GM19023 (cell line): Measurements from ENCODE around the gene UNC119B.

Experiments
- ATAC-seq: cut with Tn5 transposase; IDR thresholded peaks from one replicate; pipeline ENCODE4 v1.9.1; 2021; ENCODE audit warnings: mild to moderate bottlenecking, moderate library complexity; ENCODE audit not compliant: unreplicated experiment

Gene UNC119B

DNA sequence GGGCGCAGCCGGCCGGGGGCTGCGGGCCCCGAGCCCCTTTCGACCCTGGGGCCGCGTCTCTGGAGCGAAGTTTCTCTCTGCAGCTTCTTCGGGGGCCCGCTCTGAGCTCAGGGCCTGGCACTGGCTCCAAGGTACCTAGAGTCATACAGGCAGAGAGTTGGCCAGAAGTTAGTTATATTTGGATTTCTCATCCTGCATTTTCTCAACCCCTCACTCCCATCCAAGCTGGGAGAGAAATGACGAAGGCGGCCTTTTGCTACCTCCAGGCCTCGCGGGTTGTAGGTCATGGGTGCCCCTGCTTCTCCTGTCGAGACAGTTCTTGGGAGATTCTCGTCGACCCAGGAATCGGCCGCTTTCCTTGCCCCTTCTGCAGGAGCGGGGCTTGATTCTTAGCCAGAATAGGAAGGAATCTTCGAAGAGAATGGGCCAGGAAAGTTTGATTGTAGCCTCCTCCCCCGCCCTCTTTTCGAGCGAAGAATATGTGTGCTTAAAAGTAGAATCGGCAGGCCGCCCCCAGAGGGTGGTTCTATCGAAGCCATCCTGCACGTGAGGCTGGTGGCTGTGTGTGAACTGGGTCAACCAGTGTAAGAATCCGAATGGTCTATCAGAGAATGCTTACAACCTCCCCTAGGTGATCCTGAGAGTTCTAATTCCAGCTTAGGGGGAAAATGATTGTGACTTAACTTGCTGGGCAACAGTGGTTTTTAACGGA lies 22.5 kb upstream of the UNC119B start:
- ATAC-seq: no peak

DNA sequence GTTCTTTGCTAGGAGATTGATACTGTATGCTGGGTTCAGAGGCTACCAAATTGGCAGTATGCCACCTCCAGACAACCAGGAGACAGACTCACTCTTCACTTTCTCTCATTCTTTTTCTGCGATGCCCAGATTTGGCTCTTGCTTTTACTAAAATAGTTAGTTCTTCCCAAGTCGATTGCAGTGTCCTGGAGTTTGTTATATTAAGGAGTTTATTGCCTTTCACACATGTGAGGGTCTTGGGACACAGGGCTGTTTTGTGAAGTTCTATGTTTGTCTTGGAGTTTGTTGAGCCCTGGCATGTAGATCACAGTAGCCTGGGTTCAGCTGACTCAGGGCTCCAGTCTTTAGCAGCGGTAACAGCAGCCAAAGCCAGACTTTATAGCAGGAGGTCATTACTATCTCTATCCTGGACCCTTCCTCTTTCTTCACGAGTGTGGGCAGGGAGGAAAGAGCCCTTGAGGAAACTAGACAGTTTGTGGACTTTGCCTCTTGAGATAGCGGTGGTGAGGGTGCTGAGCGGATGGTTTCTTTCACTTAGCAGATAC lies 21.7 kb upstream of the UNC119B start:
- ATAC-seq: no peak

DNA sequence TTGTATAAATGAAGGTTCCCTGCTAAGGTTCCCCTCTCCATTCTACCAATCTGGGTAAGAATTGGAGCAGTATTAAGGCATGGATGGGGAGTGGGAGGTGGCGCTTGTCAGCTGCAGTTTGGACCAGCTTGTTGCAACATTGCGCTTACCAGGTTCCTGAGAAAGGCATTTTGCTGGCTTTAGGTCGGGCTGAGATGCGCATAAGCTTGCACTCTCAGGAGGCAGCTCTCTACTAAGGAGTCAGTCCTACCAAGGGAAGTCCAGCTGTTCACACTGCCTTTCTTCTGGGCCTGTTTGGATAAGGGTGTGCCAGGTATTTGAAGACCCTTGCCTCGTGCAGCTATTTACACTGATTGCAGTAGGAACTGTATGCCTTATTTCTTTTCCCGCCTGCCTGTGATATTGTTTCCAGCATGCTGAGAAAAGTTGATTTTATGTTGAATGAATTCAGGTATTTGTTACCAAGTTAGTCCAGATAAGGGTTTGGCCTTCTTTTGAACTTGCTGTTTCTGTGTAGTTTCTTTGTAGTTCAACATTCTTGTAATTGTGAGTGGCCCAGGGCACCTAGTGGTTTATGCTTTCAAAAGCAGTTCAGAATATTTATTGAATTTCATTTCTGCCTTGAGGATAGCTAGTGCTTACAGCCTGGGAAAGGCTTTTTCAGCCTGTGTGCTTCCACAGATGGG lies 20.7 kb upstream of the UNC119B start:
- no peak for ATAC-seq

DNA sequence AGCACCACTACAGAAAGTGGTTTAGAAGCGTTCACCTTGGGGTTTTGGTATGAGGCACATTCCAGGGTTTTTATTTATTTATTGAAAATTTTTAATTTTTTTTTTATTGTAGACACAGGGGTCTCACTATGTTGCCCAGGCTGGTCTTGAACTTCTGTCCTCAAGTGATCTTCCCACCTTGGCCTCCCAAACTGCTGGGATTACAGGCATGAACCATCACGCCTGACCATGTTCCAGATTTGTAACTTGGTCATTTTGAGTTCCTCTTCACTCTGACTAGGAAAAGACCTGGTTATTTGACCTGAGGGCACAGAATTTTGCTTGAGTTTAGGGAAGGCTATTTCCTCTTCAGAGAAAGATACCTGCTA lies 20.2 kb upstream of the UNC119B start:
- no peak for ATAC-seq

DNA sequence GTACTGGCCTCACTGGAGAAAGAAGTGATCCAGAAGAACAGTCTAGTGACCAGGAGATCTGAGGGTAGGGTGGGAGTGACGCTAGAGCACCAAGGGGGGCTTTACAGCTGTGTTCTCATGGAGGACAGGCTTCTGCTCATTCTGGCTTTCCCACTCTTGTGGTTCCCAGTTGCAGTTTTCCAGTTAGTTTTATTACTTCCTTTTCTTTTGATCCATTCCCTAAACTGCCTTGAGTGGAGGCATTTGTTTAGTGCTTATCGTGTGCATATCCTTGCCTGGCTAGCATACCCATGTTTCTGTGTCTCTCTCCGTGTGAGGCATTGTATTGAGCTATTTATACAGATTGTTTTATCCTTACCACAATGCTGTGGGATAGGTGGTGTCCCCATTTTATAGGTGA lies 19.3 kb upstream of the UNC119B start:
- ATAC-seq: no peak

DNA sequence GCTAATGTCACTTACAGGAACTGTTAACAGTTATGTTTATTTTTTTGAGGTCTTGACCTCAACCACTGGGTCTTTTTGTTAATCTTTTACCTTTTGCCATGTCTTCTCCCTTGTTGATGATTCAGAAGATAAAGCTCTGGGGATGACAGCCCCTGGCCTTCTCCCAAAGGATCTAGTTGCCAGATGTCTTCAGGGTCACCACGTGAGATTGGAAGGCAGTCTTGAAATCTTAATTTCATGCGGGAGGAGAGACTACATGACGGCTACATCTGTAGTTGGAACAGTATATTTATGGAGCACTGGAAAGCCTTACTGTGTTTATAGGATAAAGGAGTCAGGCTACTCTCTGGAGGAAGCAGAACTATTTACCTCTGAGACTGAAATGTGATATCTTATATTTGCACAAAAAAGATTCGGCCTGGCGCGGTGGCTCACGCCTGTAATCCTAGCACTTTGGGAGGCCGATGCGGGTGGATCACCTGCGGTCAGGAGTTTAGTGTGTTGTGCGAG lies 17.7 kb upstream of the UNC119B start:
- ATAC-seq: no peak

DNA sequence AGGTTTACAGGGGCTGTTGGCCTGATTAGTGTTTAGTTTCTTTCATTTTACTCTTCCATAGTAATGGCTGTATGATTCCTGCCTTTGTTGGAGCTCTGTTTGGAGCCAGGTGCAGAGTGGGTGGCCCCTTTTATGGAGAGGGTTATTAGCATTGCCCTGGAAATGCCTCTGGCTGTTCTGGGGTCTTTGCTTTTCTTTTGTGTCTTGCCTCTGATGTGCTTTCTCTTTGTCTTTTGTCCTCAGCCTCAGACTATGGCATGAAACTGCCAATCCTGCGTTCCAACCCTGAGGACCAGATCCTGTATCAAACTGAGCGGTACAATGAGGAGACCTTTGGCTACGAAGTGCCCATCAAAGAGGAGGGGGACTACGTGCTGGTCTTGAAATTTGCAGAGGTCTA lies 16.4 kb upstream of the UNC119B start:
- ATAC-seq: no peak

DNA sequence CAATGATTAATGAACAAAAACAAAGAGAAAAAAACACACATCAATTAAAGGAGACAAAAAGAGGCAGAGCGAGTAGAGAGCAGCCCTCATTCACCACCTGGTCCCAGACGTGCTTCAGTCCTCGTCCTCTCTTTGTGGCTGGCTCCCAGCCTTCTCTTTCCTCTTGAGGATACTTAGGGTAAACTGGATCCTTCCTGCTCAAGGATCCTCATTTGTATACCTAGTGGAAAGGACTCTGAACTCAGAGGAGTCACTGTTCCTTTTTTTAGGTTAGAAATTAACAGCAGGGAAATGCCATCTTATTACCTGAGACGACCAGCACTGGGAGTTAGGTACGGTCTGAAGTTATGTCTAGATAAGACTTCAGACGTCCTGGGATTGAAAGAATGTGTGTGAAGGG lies 13.6 kb upstream of the UNC119B start:
- ATAC-seq: no peak

DNA sequence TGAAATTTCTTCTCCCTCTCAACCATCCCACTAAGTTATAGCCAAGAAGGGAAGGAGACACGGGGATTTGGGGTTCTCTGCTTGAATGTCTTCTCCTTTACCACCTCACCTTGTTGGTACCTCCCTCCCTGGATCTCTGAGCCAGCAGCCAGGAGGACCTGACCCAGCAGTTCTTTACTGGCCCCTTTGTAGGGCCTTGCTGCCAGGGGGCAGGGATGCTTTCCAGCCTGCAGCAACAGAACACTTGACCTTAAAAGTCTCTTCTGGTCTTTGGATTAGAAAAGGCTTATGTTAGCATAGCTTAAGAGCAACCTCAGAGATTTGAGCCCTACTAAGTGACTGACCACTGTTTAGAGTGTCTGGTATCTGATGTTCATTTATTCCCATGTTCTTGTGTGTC lies 12.9 kb upstream of the UNC119B start:
- no peak for ATAC-seq

DNA sequence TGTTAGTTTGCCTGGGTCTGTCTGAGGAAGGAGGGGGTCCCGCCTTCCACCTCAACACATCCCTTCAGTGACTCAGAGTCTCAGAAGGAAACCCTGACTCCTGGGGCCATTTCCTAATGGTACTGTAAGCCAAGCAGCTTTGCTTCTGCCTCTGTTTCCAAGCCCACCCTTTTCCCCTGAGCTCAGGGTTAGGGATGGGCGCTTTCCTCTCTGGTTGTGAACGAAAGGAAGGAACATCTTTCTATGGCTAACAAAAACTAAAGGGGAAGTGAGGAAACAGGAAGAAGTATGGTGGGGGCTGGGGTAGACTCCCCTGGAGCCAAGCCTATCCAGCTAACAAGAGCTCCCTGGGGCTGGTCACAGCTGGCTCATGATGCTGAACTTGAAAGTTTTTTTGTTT lies 11.6 kb upstream of the UNC119B start:
- ATAC-seq: no peak

DNA sequence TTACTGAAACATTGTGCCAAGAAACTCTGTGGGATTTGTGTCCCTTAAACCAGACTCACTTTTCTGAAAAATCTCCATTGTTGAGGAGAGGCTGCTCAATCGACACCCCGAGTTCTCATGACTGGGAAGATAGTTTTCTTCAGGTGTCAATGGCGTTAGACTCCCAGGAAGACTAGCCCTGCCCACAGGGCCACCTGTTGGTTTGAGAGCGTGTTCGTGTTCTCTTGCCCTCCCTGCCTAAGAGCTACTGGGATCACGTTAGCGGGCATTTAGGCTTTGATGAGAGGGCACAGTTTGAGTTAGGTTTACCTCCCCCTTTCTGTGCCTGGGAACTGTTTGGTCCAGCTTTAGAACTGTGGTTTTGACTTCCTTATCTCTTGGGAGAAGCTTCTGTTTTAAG lies 10.7 kb upstream of the UNC119B start:
- no peak for ATAC-seq

DNA sequence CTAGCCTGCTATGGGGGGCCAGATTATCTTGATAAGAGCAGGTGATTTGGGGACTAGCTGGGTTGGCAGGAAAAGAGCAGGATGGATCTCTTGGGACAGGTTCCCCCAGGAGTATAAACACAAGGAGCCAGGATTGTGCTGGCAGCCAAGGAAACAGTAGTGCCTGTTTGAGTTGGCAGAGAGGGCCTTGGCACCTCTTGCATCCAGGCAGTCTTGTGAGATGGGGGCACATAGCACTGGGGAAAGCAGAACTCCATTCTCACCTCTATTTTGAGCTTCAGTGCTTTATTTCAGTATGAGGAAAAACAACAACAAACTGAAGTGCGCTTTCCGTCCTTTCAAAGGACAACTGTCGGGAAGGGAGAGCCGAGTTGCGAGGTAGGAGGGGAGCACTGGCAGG lies 9.4 kb upstream of the UNC119B start:
- no peak for ATAC-seq

DNA sequence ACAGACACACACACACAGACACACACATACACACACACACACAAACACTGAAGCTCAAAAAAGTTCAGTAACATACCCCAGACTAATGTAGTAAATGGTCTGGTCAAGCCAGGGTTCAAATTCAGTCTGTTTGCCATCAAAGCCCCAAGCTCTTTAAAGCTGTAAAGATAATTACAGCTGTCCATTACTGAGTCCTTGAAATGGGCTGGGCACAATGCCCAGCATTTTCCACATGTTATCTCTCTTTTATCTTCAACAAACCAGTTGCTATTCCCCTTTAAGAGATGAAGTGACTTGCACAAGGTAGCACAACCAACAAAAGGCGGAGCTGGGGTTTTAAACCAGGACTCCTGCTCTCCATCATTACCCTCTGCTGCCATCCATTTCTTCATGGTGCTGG lies 7.6 kb upstream of the UNC119B start:
- no peak for ATAC-seq

DNA sequence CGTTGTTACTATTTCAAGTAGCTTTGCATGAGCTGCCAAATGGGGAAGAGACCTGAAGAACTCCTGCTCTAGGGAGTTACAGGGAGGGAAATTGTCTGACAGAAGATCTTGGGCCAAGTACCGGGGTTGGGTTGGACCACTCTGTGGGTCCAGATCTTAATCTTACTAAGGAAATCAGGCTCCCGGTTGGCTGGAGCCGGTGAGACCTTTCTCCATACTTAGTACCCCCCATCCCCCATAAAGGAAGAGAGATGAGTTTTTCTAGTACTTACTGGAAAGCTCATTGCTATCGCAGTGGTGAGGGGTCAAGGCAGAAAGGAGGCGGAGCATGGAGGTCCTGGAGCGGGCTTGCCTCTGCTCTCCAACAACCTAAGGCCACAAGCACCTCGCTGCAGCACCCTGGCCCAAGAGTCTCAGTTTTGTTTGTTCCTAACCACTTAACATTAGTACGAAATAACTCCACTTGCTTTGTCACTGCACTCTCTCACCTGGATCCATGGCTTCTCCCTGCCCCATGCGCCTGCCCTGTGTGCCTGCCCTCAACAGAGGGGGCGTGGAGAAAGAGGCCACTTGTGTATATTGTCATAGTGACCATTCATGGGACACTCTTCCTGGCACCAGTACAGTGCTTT lies 6.8 kb upstream of the UNC119B start:
- no peak for ATAC-seq

DNA sequence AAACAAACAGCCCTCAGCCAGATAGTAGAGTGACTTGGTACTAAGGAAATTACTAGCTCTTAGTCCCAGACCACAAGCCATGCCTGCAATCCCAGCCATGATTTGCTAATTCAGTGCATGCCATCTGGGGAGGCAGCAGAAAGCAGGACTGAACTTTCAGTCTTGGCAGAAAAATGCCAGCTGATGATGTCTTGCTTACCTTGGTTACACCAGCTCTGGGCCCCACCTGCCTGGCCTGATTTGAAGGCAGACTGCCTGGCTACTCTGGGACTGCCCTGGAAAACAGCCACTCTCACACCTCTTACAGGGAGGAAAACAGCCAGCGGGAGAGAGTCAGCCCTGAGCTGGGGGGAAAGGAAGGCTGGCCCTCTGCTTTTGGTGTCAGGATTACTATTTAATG lies 4.6 kb upstream of the UNC119B start:
- no peak for ATAC-seq

DNA sequence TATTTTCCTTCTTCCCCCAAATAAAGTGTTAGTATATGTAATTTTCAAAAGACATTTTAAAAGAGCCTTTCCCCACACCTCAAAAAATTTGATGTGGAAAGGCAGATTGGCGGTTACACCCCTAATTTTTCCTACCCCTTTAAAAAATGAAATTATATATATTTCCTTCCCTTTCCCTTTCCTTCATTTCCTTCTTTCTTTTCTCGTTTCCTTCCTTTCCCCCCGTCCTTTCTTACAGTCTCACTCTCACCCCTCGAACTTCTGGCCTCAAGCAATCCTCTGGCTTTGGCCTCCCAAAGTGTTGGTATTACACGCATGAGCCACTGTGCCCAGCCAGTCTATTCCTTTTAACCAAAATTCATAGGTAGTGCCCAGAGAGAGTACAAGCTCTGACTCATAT lies 4.2 kb upstream of the UNC119B start:
- no peak for ATAC-seq

DNA sequence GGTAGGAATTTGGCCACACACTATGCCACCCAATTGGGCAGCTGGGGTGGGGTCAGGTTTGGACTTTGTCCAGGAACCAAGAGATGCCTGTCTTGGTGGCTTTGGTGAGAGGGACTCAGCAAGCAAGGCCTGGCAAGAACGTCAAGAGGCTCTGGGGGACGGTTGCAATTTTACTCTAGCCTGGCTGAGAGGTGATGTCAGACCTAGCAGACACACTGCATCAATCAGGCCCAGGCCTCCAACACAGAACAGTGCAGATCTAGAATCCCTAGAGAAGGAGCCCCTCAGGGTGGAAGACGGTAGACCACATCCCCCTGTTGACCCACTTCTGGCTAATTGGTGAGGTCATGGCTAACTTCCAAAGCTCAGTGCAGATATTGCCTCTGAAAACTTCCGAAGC lies 1.6 kb upstream of the UNC119B start:
- no peak for ATAC-seq

DNA sequence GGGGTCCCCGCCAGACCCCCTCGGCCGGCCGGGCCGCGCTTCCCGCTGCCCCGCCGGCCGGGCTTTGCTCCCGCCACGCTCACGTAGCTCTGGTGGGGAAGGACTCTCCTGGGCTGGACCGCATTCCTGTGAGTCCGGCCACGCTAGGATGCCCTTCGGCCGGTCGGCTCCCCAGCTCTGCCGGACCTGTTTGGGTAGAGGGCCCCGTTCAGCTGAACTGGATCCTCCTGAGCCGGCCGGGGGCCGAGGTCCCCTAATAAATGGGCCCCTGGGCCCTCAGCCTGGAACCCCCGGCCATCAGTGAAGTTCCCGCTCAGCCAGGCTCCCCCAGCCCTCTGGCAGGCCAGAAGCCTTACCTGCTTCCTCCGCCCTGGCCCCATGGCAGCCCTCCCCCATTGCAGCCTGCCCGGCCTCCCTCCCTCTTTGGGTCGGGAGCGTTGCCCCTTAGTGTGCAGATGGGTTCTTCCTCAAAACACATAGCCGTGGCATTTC lies 593 bp downstream of the UNC119B start:
- ATAC-seq: peak; percentile 33

DNA sequence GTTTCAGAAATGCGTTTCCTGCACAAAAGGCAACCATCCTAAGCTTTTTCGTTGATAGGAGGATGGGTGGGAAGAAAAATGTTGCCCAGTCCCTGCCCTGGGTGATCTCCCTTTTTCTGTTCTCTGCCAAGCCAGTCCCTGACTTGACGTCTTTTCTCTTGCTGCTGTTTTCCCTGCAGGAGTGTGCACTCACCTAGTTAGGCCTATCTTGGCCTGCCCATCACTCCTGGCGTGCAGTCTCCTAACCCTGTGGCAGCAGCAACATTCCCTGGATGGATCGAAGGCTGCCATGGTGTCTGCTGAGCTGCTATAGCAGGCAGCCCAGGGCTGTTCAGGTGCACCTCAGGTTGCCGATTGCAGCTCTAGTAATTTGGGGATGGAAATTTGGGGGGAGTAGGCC lies 1.2 kb downstream of the UNC119B start:
- no peak for ATAC-seq

DNA sequence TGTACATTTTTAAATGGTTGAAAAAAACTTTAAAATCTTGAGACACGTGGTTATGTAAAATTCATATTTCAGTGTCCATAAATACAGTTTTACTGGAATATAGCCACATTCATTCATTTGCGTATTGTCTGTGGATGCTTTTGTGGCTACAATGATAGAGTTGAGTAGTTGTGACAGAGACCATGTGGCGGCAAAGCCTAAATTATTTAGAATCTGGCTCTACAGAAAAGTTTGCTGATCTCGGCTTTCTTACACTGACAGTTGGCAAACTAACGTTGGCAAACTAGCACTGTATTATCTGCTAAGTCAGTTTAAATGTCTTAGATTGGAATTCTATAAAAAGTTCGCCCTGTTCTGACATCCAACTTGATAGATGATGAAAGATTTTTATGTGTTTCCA lies 2.4 kb downstream of the UNC119B start:
- no peak for ATAC-seq

DNA sequence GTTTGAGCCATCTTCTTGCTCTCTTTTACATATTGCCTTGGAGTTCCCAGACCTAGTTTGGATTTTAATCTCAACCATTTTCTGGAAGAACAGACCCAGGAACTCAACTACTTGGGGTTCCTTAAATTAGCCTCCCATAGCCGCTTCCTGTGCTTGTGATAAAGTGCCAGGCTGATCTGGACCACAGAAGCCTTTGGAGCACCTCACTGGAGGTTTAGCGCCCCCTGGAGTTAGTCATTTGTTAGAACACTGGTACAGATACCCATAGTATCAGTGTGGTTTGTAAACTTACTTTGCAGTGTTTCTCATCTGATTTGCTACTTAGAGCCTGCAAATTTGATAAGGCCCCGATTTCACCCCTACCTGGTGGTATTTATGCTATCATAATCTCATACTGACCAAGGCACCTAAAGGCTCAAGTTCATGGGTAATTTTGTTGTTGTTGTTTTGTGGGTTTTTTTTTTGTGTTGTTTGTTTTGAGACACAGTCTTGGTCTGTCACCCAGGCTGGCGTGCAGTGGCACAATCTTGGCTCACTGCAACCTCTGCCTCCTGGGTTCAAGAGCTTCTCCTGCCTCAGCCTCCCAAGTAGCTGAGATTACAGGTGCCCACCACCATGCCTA lies 3.7 kb downstream of the UNC119B start:
- no peak for ATAC-seq
